Measurements from ENCODE around the gene RABL3.

Gene RABL3

GRCh38 chr3:120767106-120767505 is 24.8 kb upstream of the RABL3 start:
- Histone ChIP-seq H3K36me3 (ENCODE audit: control insufficient read depth, insufficient read depth, low read length) (no peaks in the 10 kb centered on the region), H3K9ac (ENCODE audit: low read length) (no peak overlapping the region), H2AK5ac (ENCODE audit: low read length) (no peak overlapping the region), H2BK15ac (replicated peaks; ENCODE audit: low read depth) (no peak overlapping the region), H3K27me3 (ENCODE audit: insufficient read depth, low read length, poor library complexity) (no peaks in the 10 kb centered on the region), H3K18ac (ENCODE audit: low read length) (no peak overlapping the region), H4K5ac (ENCODE audit: low read length) (no peak overlapping the region), H3K56ac (ENCODE audit: low read length) (no peak overlapping the region), H3K4me2 (ENCODE audit: low read length) (no peak overlapping the region), H3K79me2 (ENCODE audit: control insufficient read depth, insufficient read depth, low read length) (peaks cover 22% of the 10 kb centered on the region), H3K27ac (ENCODE audit: low read depth, low read length) (no peak overlapping the region), H2BK120ac (ENCODE audit: low read depth, low read length) (no peak overlapping the region), H3K4me3 (ENCODE audit: low read length) (no peak overlapping the region), H3K23ac (ENCODE audit: low read length) (no peak overlapping the region), H2BK5ac (ENCODE audit: low read length) (no peak overlapping the region), H4K8ac (ENCODE audit: low read depth, low read length) (no peak overlapping the region), H3K4ac (ENCODE audit: low read depth, low read length) (no peak overlapping the region), H3K79me1 (ENCODE audit: low read length) (peaks cover 15% of the 10 kb centered on the region), H3K4me1 (ENCODE audit: control insufficient read depth, low read depth, low read length) (peaks cover 4% of the 10 kb centered on the region)
- no peak for DNase-seq
- no CpG with 5 or more reads among the region's 1 CpG for WGBS (ENCODE audit: extremely low coverage, insufficient coverage, low lambda C conversion rate)

DNA sequence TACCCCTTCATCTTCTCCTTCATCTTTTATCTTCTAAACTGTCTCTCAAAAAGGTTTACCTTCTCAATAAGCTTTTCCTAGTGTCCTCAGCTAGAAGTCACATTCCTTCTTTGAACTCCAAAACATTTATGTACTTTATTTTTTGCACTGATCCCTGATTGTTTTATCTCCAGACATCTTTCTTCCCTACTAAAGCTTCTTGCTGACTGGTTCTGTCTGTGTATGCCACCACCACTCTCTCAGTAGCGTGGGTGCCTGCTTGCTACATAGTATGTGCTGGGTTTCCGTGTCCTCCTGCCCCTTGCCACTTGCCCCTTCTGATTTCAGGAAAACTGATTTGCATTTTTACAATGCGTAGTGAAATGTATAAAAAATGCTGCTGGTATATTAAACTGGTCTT is 24.3 kb upstream of the RABL3 start:
- H3K4me3 ChIP-seq (ENCODE audit: low read length), result no peak overlapping the region
- no peak overlapping the region for H3K18ac ChIP-seq (ENCODE audit: low read length)
- H3K56ac ChIP-seq (ENCODE audit: low read length), result no peak overlapping the region
- H3K36me3 ChIP-seq (ENCODE audit: control insufficient read depth, insufficient read depth, low read length), result no peaks in the 10 kb centered on the region
- H2BK5ac ChIP-seq (ENCODE audit: low read length), result no peak overlapping the region
- H2AK5ac ChIP-seq (ENCODE audit: low read length), result no peak overlapping the region
- no peak overlapping the region for H3K27ac ChIP-seq (ENCODE audit: low read depth, low read length)
- no peak overlapping the region for H3K23ac ChIP-seq (ENCODE audit: low read length)
- WGBS (ENCODE audit: extremely low coverage, insufficient coverage, low lambda C conversion rate), result no CpG with 5 or more reads among the region's 3 CpGs
- H3K9ac ChIP-seq (ENCODE audit: low read length), result no peak overlapping the region
- H3K4me2 ChIP-seq (ENCODE audit: low read length), result no peak overlapping the region
- H4K5ac ChIP-seq (ENCODE audit: low read length), result no peak overlapping the region
- DNase-seq, result no peak
- H2BK15ac ChIP-seq (replicated peaks; ENCODE audit: low read depth), result no peak overlapping the region
- peaks cover 15% of the 10 kb centered on the region for H3K79me1 ChIP-seq (ENCODE audit: low read length)
- peaks cover 4% of the 10 kb centered on the region for H3K4me1 ChIP-seq (ENCODE audit: control insufficient read depth, low read depth, low read length)
- no peak overlapping the region for H4K8ac ChIP-seq (ENCODE audit: low read depth, low read length)
- peaks cover 22% of the 10 kb centered on the region for H3K79me2 ChIP-seq (ENCODE audit: control insufficient read depth, insufficient read depth, low read length)
- no peak overlapping the region for H2BK120ac ChIP-seq (ENCODE audit: low read depth, low read length)
- no peak overlapping the region for H3K4ac ChIP-seq (ENCODE audit: low read depth, low read length)
- H3K27me3 ChIP-seq (ENCODE audit: insufficient read depth, low read length, poor library complexity), result no peaks in the 10 kb centered on the region

- Histone ChIP-seq H3K4ac (ENCODE audit: low read depth, low read length) (no peak overlapping the region), H3K36me3 (ENCODE audit: control insufficient read depth, insufficient read depth, low read length) (no peaks in the 10 kb centered on the region), H2BK15ac (replicated peaks; ENCODE audit: low read depth) (no peak overlapping the region), H3K27me3 (ENCODE audit: insufficient read depth, low read length, poor library complexity) (no peaks in the 10 kb centered on the region), H3K79me1 (ENCODE audit: low read length) (peaks cover 15% of the 10 kb centered on the region), H3K4me1 (ENCODE audit: control insufficient read depth, low read depth, low read length) (peaks cover 4% of the 10 kb centered on the region), H4K8ac (ENCODE audit: low read depth, low read length) (no peak overlapping the region), H2AK5ac (ENCODE audit: low read length) (no peak overlapping the region), H3K56ac (ENCODE audit: low read length) (no peak overlapping the region), H3K18ac (ENCODE audit: low read length) (no peak overlapping the region), H3K9ac (ENCODE audit: low read length) (no peak overlapping the region), H3K27ac (ENCODE audit: low read depth, low read length) (no peak overlapping the region), H2BK120ac (ENCODE audit: low read depth, low read length) (no peak overlapping the region), H2BK5ac (ENCODE audit: low read length) (no peak overlapping the region), H3K23ac (ENCODE audit: low read length) (no peak overlapping the region), H3K4me3 (ENCODE audit: low read length) (no peak overlapping the region), H3K79me2 (ENCODE audit: control insufficient read depth, insufficient read depth, low read length) (peaks cover 22% of the 10 kb centered on the region), H4K5ac (ENCODE audit: low read length) (no peak overlapping the region), H3K4me2 (ENCODE audit: low read length) (no peak overlapping the region)
- DNase-seq, result no peak
These were observed 23.6 kb upstream of the RABL3 start for GRCh38 chr3:120765830-120766493.

GRCh38 chr3:120764206-120764605 is 21.9 kb upstream of the RABL3 start:
- Histone ChIP-seq H3K36me3 (ENCODE audit: control insufficient read depth, insufficient read depth, low read length) (no peaks in the 10 kb centered on the region), H3K4me1 (ENCODE audit: control insufficient read depth, low read depth, low read length) (peaks cover 4% of the 10 kb centered on the region), H3K79me2 (ENCODE audit: control insufficient read depth, insufficient read depth, low read length) (peaks cover 18% of the 10 kb centered on the region), H3K18ac (ENCODE audit: low read length) (no peak overlapping the region), H3K9ac (ENCODE audit: low read length) (no peak overlapping the region), H2BK120ac (ENCODE audit: low read depth, low read length) (no peak overlapping the region), H4K5ac (ENCODE audit: low read length) (no peak overlapping the region), H3K23ac (ENCODE audit: low read length) (no peak overlapping the region), H2AK5ac (ENCODE audit: low read length) (no peak overlapping the region), H2BK15ac (replicated peaks; ENCODE audit: low read depth) (no peak overlapping the region), H4K8ac (ENCODE audit: low read depth, low read length) (no peak overlapping the region), H3K27me3 (ENCODE audit: insufficient read depth, low read length, poor library complexity) (no peaks in the 10 kb centered on the region), H2BK5ac (ENCODE audit: low read length) (no peak overlapping the region), H3K4me3 (ENCODE audit: low read length) (no peak overlapping the region), H3K79me1 (ENCODE audit: low read length) (peaks cover 9% of the 10 kb centered on the region), H3K4ac (ENCODE audit: low read depth, low read length) (no peak overlapping the region), H3K4me2 (ENCODE audit: low read length) (no peak overlapping the region), H3K56ac (ENCODE audit: low read length) (no peak overlapping the region), H3K27ac (ENCODE audit: low read depth, low read length) (no peak overlapping the region)
- DNase-seq, result peak; percentile 61

DNA sequence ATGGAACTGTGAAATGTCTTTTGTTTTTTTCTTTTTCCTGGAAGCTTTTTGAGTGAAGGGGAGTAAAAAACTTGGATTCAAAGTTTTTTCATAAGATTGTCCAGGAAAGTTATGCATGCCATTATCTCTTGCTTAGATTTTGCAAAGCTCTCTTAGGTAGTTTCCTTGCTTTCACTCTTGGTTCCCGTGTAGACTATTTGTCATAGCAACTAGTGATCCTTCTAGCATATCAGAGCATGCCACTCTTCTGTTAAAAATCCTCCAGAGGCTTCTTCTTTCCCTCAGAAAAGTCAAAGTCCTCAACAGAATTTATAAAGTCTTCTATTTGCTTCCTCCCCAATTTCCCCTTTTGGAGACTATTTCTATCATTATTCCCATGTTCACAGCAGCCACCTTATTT is 21.3 kb upstream of the RABL3 start:
- no peak overlapping the region for H3K4me2 ChIP-seq (ENCODE audit: low read length)
- H2BK120ac ChIP-seq (ENCODE audit: low read depth, low read length), result no peak overlapping the region
- no peaks in the 10 kb centered on the region for H3K36me3 ChIP-seq (ENCODE audit: control insufficient read depth, insufficient read depth, low read length)
- H3K4me1 ChIP-seq (ENCODE audit: control insufficient read depth, low read depth, low read length), result peaks cover 4% of the 10 kb centered on the region
- no peak overlapping the region for H2AK5ac ChIP-seq (ENCODE audit: low read length)
- no peak for DNase-seq
- H3K27me3 ChIP-seq (ENCODE audit: insufficient read depth, low read length, poor library complexity), result no peaks in the 10 kb centered on the region
- no peak overlapping the region for H3K4me3 ChIP-seq (ENCODE audit: low read length)
- H2BK15ac ChIP-seq (replicated peaks; ENCODE audit: low read depth), result no peak overlapping the region
- H2BK5ac ChIP-seq (ENCODE audit: low read length), result no peak overlapping the region
- H3K23ac ChIP-seq (ENCODE audit: low read length), result no peak overlapping the region
- peaks cover 15% of the 10 kb centered on the region for H3K79me2 ChIP-seq (ENCODE audit: control insufficient read depth, insufficient read depth, low read length)
- peaks cover 6% of the 10 kb centered on the region for H3K79me1 ChIP-seq (ENCODE audit: low read length)
- no peak overlapping the region for H3K18ac ChIP-seq (ENCODE audit: low read length)
- no peak overlapping the region for H3K56ac ChIP-seq (ENCODE audit: low read length)
- H3K4ac ChIP-seq (ENCODE audit: low read depth, low read length), result no peak overlapping the region
- no peak overlapping the region for H3K27ac ChIP-seq (ENCODE audit: low read depth, low read length)
- no peak overlapping the region for H3K9ac ChIP-seq (ENCODE audit: low read length)
- H4K5ac ChIP-seq (ENCODE audit: low read length), result no peak overlapping the region
- no CpG with 5 or more reads among the region's 1 CpG for WGBS (ENCODE audit: extremely low coverage, insufficient coverage, low lambda C conversion rate)
- no peak overlapping the region for H4K8ac ChIP-seq (ENCODE audit: low read depth, low read length)

- no peak overlapping the region for H3K4me2 ChIP-seq (ENCODE audit: low read length)
- no peak overlapping the region for H2BK120ac ChIP-seq (ENCODE audit: low read depth, low read length)
- no peak overlapping the region for H4K5ac ChIP-seq (ENCODE audit: low read length)
- no peak overlapping the region for H3K27ac ChIP-seq (ENCODE audit: low read depth, low read length)
- no peak overlapping the region for H2BK5ac ChIP-seq (ENCODE audit: low read length)
- no peak overlapping the region for H3K4me3 ChIP-seq (ENCODE audit: low read length)
- no peak overlapping the region for H3K18ac ChIP-seq (ENCODE audit: low read length)
- no peak overlapping the region for H2AK5ac ChIP-seq (ENCODE audit: low read length)
- no peak for DNase-seq
- H3K4me1 ChIP-seq (ENCODE audit: control insufficient read depth, low read depth, low read length), result peaks cover 4% of the 10 kb centered on the region
- H3K4ac ChIP-seq (ENCODE audit: low read depth, low read length), result no peak overlapping the region
- no peak overlapping the region for H2BK15ac ChIP-seq (replicated peaks; ENCODE audit: low read depth)
- no peak overlapping the region for H4K8ac ChIP-seq (ENCODE audit: low read depth, low read length)
- H3K27me3 ChIP-seq (ENCODE audit: insufficient read depth, low read length, poor library complexity), result no peaks in the 10 kb centered on the region
- H3K23ac ChIP-seq (ENCODE audit: low read length), result no peak overlapping the region
- no peak overlapping the region for H3K9ac ChIP-seq (ENCODE audit: low read length)
- H3K36me3 ChIP-seq (ENCODE audit: control insufficient read depth, insufficient read depth, low read length), result no peaks in the 10 kb centered on the region
- WGBS (ENCODE audit: extremely low coverage, insufficient coverage, low lambda C conversion rate), result no CpG with 5 or more reads among the region's 1 CpG
- H3K56ac ChIP-seq (ENCODE audit: low read length), result no peak overlapping the region
- peaks cover 16% of the 10 kb centered on the region for H3K79me2 ChIP-seq (ENCODE audit: control insufficient read depth, insufficient read depth, low read length)
- H3K79me1 ChIP-seq (ENCODE audit: low read length), result peaks cover 6% of the 10 kb centered on the region
These were observed 20.3 kb upstream of the RABL3 start for GRCh38 chr3:120762615-120763014.

Measured in mesendoderm (in vitro differentiated cells).